ENCODE data around the gene CXADR. TPM values are rescaled to one million over a fixed set of nuclear protein-coding genes. Genes with fewer than 3 reads are reported as not detected.

Gene CXADR
- total RNA-seq, 1 experiment from 2014 or later = 24.7 TPM

DNA sequence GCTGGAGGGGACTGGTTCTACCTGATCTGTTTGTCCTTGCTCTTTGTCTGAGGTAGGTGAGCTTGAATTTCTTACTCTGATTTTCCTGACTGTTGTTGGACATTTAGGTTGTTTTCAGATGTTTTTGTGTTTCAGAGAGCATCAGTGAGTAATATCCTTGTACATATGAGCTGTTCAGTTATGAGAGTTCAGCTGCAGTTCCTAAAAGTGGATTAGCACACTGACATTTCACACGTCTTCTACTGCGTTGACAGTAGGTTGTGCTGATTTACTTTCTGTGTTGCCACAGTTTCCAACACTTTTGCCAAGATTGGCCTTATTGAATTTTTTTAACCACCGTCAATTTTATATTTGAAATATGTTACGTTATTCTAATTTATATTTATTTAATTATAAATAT is 27.7 kb downstream of the CXADR start:
- intact Hi-C loops (cut with micrococcal nuclease; ENCODE audit: unreplicated experiment) (no loop called here), in situ Hi-C loops (cut with HindIII; ENCODE audit: low pct_unique_long_range_greater_than_20kb, low sequenced_read_pairs) (no loop called here)
- Histone ChIP-seq H3K27me3 (ENCODE audit: control insufficient read depth, insufficient read depth, low read length) (no peaks in the 10 kb centered on the region), H3K9me3 (ENCODE audit: control insufficient read depth, insufficient read depth, low read depth, low read length) (no peaks in the 10 kb centered on the region), H3K36me3 (ENCODE audit: control insufficient read depth, insufficient read depth, low read length) (no peaks in the 10 kb centered on the region), H3K4me3 (ENCODE audit: low read depth in 2 of 2, low read length in 2 of 2) (no peak overlapping the region), H3K27ac (ENCODE audit: low read length) (no peak overlapping the region), H3K4me1 (ENCODE audit: control insufficient read depth, insufficient read depth, low read length) (peaks cover 10% of the 10 kb centered on the region)
- ChIA-PET POLR2A (no interaction called here), CTCF (no interaction called here)
- DNase-seq (ENCODE audit: low read depth, low spot score) (no peak), ATAC-seq (no peak)
- TF ChIP-seq REST (IDR thresholded peaks at IDR 0.05; ENCODE audit: insufficient read depth in 1 of 2, low read depth in 2 of 2, low read length in 1 of 2) = no peak
- TF ChIP-seq TCF7L2 (IDR thresholded peaks at IDR 0.05; ENCODE audit: low read depth, low read length) = no peak
- TF ChIP-seq POLR2AphosphoS5 (IDR thresholded peaks at IDR 0.05; ENCODE audit: low read depth, low read length) = no peak
- TF ChIP-seq CTCF (IDR thresholded peaks at IDR 0.05) = no peak
- no peak for TF ChIP-seq SIN3A (IDR thresholded peaks at IDR 0.05; ENCODE audit: borderline replicate concordance, insufficient read depth, low read depth, low read length)
- no TSS peak for BruUV-seq (replicated peaks)

DNA sequence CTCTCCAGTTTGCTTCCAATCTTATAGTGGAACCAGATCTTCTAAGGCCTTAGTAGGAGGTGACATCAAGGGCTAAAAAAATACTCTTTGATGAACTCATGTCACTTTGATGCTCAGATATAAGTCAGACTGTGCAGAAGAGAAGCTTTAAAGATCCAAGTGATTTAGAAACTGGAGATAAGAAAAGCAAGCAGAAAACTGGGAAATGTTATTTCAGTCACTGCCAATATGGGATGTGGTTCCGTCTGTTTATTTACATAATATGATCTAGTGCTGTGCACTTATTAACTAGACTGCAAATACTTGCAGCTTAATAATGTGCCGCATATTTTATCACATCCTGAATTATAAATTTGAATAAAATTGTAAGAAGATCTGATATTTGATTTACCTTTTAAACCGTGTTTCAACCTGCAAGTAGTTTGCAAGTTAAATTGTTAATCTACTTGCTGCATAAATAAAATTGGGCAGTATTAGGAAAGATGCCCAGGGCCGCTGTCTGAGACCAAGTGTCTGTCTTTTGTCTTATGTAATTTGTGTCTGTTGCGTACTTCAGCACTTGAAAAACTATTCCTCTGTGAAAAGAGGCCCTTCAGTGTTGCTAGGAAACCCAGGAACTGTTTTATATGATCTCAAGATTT is 29.6 kb downstream of the CXADR start:
- no peaks in the 10 kb centered on the region for H3K27me3 ChIP-seq (ENCODE audit: control insufficient read depth, insufficient read depth, low read length)
- ATAC-seq (no peak), DNase-seq (ENCODE audit: low read depth, low spot score) (no peak)
- TF ChIP-seq TCF7L2 (IDR thresholded peaks at IDR 0.05; ENCODE audit: low read depth, low read length) = peak; percentile 71; the same call in 1 of the 2 replicates
- TF ChIP-seq SIN3A (IDR thresholded peaks at IDR 0.05; ENCODE audit: borderline replicate concordance, insufficient read depth, low read depth, low read length) = no peak
- no TSS peak for BruUV-seq (replicated peaks)
- H3K9me3 ChIP-seq (ENCODE audit: control insufficient read depth, insufficient read depth, low read depth, low read length) = no peaks in the 10 kb centered on the region
- in situ Hi-C loops (cut with HindIII; ENCODE audit: low pct_unique_long_range_greater_than_20kb, low sequenced_read_pairs) = no loop called here
- intact Hi-C loops (cut with micrococcal nuclease; ENCODE audit: unreplicated experiment) = no loop called here
- no peak overlapping the region for H3K4me3 ChIP-seq (ENCODE audit: low read depth in 2 of 2, low read length in 2 of 2)
- H3K4me1 ChIP-seq (ENCODE audit: control insufficient read depth, insufficient read depth, low read length) = peaks cover 6% of the 10 kb centered on the region
- no peaks in the 10 kb centered on the region; the same call in 1 of the 2 replicates for H3K36me3 ChIP-seq (ENCODE audit: control insufficient read depth, insufficient read depth, low read length)
- POLR2A ChIA-PET = no interaction called here
- no peak overlapping the region for H3K27ac ChIP-seq (ENCODE audit: low read length)
- CTCF ChIA-PET = no interaction called here

DNA sequence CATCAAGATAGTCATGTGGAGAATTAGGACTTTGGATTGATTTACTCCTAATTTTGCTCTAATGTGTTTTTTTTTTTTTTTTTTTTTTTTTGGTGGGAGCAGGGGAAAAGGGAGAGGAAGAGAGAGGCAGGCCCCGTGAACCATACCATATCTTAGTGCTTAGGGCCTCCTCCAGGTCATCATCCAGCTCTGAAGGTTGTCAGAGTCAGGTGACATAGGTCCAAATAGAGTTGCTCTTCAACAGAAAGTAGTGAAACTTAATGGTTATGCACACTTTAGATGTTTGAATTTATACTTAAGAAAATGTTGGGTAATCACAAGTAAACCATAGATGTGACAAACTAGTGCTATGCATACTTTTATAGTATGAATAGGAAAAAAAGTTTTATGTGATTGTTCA is 32.2 kb downstream of the CXADR start:
- H3K27ac ChIP-seq (ENCODE audit: low read length) = no peak overlapping the region
- ATAC-seq (no peak), DNase-seq (ENCODE audit: low read depth, low spot score) (no peak)
- H3K9me3 ChIP-seq (ENCODE audit: control insufficient read depth, insufficient read depth, low read depth, low read length) = no peaks in the 10 kb centered on the region
- no peak overlapping the region for H3K4me3 ChIP-seq (ENCODE audit: low read depth in 2 of 2, low read length in 2 of 2)
- in situ Hi-C loops (cut with HindIII; ENCODE audit: low pct_unique_long_range_greater_than_20kb, low sequenced_read_pairs) = no loop called here
- intact Hi-C loops (cut with micrococcal nuclease; ENCODE audit: unreplicated experiment) = no loop called here
- ChIA-PET POLR2A (no interaction called here), CTCF (no interaction called here)
- no peaks in the 10 kb centered on the region; the same call in 1 of the 2 replicates for H3K36me3 ChIP-seq (ENCODE audit: control insufficient read depth, insufficient read depth, low read length)
- no TSS peak for BruUV-seq (replicated peaks)
- no peak for TF ChIP-seq POLR2AphosphoS5 (IDR thresholded peaks at IDR 0.05; ENCODE audit: low read depth, low read length)
- no peak for TF ChIP-seq CTCF (IDR thresholded peaks at IDR 0.05)
- TF ChIP-seq REST (IDR thresholded peaks at IDR 0.05; ENCODE audit: insufficient read depth in 1 of 2, low read depth in 2 of 2, low read length in 1 of 2) = no peak
- no peak for TF ChIP-seq TCF7L2 (IDR thresholded peaks at IDR 0.05; ENCODE audit: low read depth, low read length)
- TF ChIP-seq SIN3A (IDR thresholded peaks at IDR 0.05; ENCODE audit: borderline replicate concordance, insufficient read depth, low read depth, low read length) = no peak
- no peaks in the 10 kb centered on the region for H3K27me3 ChIP-seq (ENCODE audit: control insufficient read depth, insufficient read depth, low read length)
- H3K4me1 ChIP-seq (ENCODE audit: control insufficient read depth, insufficient read depth, low read length) = peaks cover 5% of the 10 kb centered on the region
